IMR-90 (cell line): ENCODE data around the gene C3orf33. TPM values are rescaled to one million over a fixed set of nuclear protein-coding genes. Genes with fewer than 3 reads are reported as not detected.
"Not testable (repeated sequence)": the region's sequence is repeated elsewhere in the genome, so short reads cannot be mapped to it uniquely, and the experiment has no call there.

Source experiments
- ATAC-seq: fragments of 200-7000 bp; cut with Tn5 transposase; 2 replicates; pipeline ENCODE4 v1.9.1; 2020; ENCODE audit warnings: low read depth, mild to moderate bottlenecking, moderate library complexity
- BruUV-seq: library from RNA; stranded (reverse); fragments of 400-500 nt; replicated peaks from 2 replicates; lab custom pipeline; 2021; lab: Mats Ljungman, UMichigan
- CTCF ChIA-PET: fragments of 300-600 bp; formaldehyde crosslinking; extraction: SDS; loops from one replicate; lab custom pipeline; 2021; ENCODE audit warnings: antibody characterized with exemption; lab: Yijun Ruan, JAX
- POLR2A ChIA-PET: fragments of 300-600 bp; sonication (Branson Sonifier 250); formaldehyde crosslinking; loops from one replicate; lab custom pipeline; 2022; ENCODE audit warnings: antibody characterized with exemption; ENCODE audit not compliant: unreplicated experiment; lab: Charles Lee
- DNase-seq: peaks from one replicate; pipeline ENCODE4 v3.0.0; 2013
- H2AFZ ChIP-seq: replicated peaks from 2 replicates; pipeline ENCODE3; 2013; ENCODE audit warnings: low read length, mild to moderate bottlenecking; ENCODE audit not compliant: poor library complexity
- H2AK5ac ChIP-seq: 2 replicates; pipeline ENCODE4 v1.6.1; 2013; ENCODE audit warnings: low read depth, low read length, inconsistent platforms
- H2AK9ac ChIP-seq: replicated peaks from 2 replicates; pipeline ENCODE3; 2013; ENCODE audit warnings: mild to moderate bottlenecking, low read depth, low read length, moderate library complexity; ENCODE audit not compliant: poor library complexity
- H2BK120ac ChIP-seq: 2 replicates; pipeline ENCODE4 v1.6.1; 2013; ENCODE audit warnings: low read depth, low read length, inconsistent platforms
- H2BK15ac ChIP-seq: 3 replicates; pipeline ENCODE4 v1.6.1; 2013; ENCODE audit warnings: low read depth, low read length, inconsistent platforms
- H2BK20ac ChIP-seq: 2 replicates; pipeline ENCODE4 v1.6.1; 2013; ENCODE audit warnings: low read depth, mild to moderate bottlenecking, inconsistent platforms, low read length, moderate library complexity
- H2BK5ac ChIP-seq: 2 replicates; pipeline ENCODE4 v1.6.1; 2013; ENCODE audit warnings: mild to moderate bottlenecking, low read depth, low read length, inconsistent platforms; ENCODE audit not compliant: poor library complexity, severe bottlenecking
- H3K14ac ChIP-seq: replicated peaks from 2 replicates; pipeline ENCODE4 v1.6.1; 2013; ENCODE audit warnings: low read depth, low read length, inconsistent platforms
- H3K18ac ChIP-seq: 2 replicates; pipeline ENCODE4 v1.6.1; 2013; ENCODE audit warnings: low read depth, low read length, control low read depth
- H3K23ac ChIP-seq: 2 replicates; pipeline ENCODE4 v1.6.1; 2013; ENCODE audit warnings: low read depth, low read length, inconsistent platforms
- H3K27ac ChIP-seq: 2 replicates; pipeline ENCODE4 v1.5.1; 2013; ENCODE audit warnings: mild to moderate bottlenecking, control low read depth, low read length; ENCODE audit not compliant: insufficient read depth
- H3K27me3 ChIP-seq: 2 replicates; pipeline ENCODE4 v1.6.1; 2013; ENCODE audit warnings: low read length; ENCODE audit not compliant: control insufficient read depth, insufficient read depth
- H3K36me3 ChIP-seq: 2 replicates; pipeline ENCODE4 v1.6.1; 2013; ENCODE audit warnings: low read length, mixed read lengths; ENCODE audit not compliant: control insufficient read depth, insufficient read depth
- H3K4ac ChIP-seq: 2 replicates; pipeline ENCODE4 v1.6.1; 2013; ENCODE audit warnings: low read depth, low read length, inconsistent platforms
- H3K4me1 ChIP-seq: 2 replicates; pipeline ENCODE4 v1.6.1; 2013; ENCODE audit warnings: low read length, mixed read lengths; ENCODE audit not compliant: control insufficient read depth, insufficient read depth
- H3K4me2 ChIP-seq: 2 replicates; pipeline ENCODE4 v1.6.1; 2013; ENCODE audit warnings: low read depth, mild to moderate bottlenecking, control low read depth, low read length, moderate library complexity
- H3K4me3 ChIP-seq: 2 replicates; pipeline ENCODE4 v1.5.1; 2013; ENCODE audit warnings: low read depth, mild to moderate bottlenecking, control low read depth, low read length, moderate library complexity; ENCODE audit not compliant: insufficient read depth
- H3K56ac ChIP-seq: 2 replicates; pipeline ENCODE4 v1.6.1; 2013; ENCODE audit warnings: low read length, inconsistent platforms; ENCODE audit not compliant: insufficient read depth; ENCODE audit errors: extremely low read depth
- H3K79me1 ChIP-seq, 2 experiments: 2 replicates each; pipeline ENCODE4 v1.6.1; 2013; ENCODE audit warnings: low read length in 2 of 2, inconsistent platforms in 1 of 2, low read depth in 1 of 2
- H3K9ac ChIP-seq: 2 replicates; pipeline ENCODE4 v1.6.1; 2013; ENCODE audit warnings: low read depth, low read length, control low read depth
- H3K9me1 ChIP-seq: 2 replicates; pipeline ENCODE4 v1.6.1; 2013; ENCODE audit warnings: low read length, inconsistent platforms; ENCODE audit not compliant: insufficient read depth
- H3K9me3 ChIP-seq: 2 replicates; pipeline ENCODE4 v1.6.1; 2013; ENCODE audit warnings: low read length; ENCODE audit not compliant: control insufficient read depth, insufficient read depth
- H4K20me1 ChIP-seq: 2 replicates; pipeline ENCODE4 v1.6.1; 2013; ENCODE audit warnings: low read length, inconsistent platforms; ENCODE audit not compliant: insufficient read depth
- H4K5ac ChIP-seq: 2 replicates; pipeline ENCODE4 v1.6.1; 2013; ENCODE audit warnings: mild to moderate bottlenecking, low read depth, low read length, control low read depth
- H4K8ac ChIP-seq, 2 experiments: 2 replicates each; pipeline ENCODE4 v1.6.1; 2013; ENCODE audit warnings: low read depth in 2 of 2, low read length in 2 of 2, control low read depth in 1 of 2, inconsistent platforms in 1 of 2
- H4K91ac ChIP-seq: 2 replicates; pipeline ENCODE4 v1.6.1; 2013; ENCODE audit warnings: low read depth, low read length, inconsistent platforms; ENCODE audit not compliant: insufficient read depth
- ELK1 ChIP-seq: fragments of 150-350 bp; IDR thresholded peaks from 2 replicates; pipeline ENCODE4 v1.6.1; 2016; ENCODE audit warnings: low read depth, mild to moderate bottlenecking, low read length, moderate library complexity, borderline replicate concordance
- MXI1 ChIP-seq: IDR thresholded peaks from 2 replicates; pipeline ENCODE4 v1.6.1; 2012; ENCODE audit warnings: low read depth, mild to moderate bottlenecking, low read length, moderate library complexity, borderline replicate concordance
- POLR2A ChIP-seq: IDR thresholded peaks from 2 replicates; pipeline ENCODE4 v1.6.1; 2012; ENCODE audit warnings: mild to moderate bottlenecking, low read depth, low read length
- RCOR1 ChIP-seq: IDR thresholded peaks from 2 replicates; pipeline ENCODE4 v1.6.1; 2012; ENCODE audit warnings: mild to moderate bottlenecking, low read length, improper control_type of control experiment; ENCODE audit not compliant: insufficient replicate concordance
- RFX5 ChIP-seq: IDR thresholded peaks from 2 replicates; pipeline ENCODE4 v1.8.0; 2012; ENCODE audit warnings: low read depth, mild to moderate bottlenecking, low read length, moderate library complexity
- SMC3 ChIP-seq: fragments of 150-350 bp; IDR thresholded peaks from 2 replicates; pipeline ENCODE4 v1.6.1; 2016; ENCODE audit warnings: low read depth, mild to moderate bottlenecking, antibody characterized with exemption, low read length, moderate library complexity
- dilution Hi-C: fragments of 300-500 bp; cut with HindIII; formaldehyde crosslinking; loops from one replicate; pipeline ENCODE4 v1.14.3; 2018; ENCODE audit warnings: low sequenced_read_pairs; ENCODE audit not compliant: unreplicated experiment
- in situ Hi-C: fragments of 300-500 bp; cut with MboI; formaldehyde crosslinking; loops from 3 replicates; pipeline ENCODE4 v1.14.3; 2019; ENCODE audit warnings: low sequenced_read_pairs, inconsistent platforms, mixed read lengths
- intact Hi-C: fragments of 100-400 bp; cut with micrococcal nuclease; formaldehyde crosslinking; loops from 2 replicates; pipeline ENCODE4 v1.10.0; 2022
- polyA plus RNA-seq, 3 experiments: library from polyadenylated mRNA; depleted of rRNA; stranded (reverse); fragments of >200 nt; gene quantifications; 2 replicates each; pipeline ENCODE4 v1.2.3, GENCODE V29; 2012; ENCODE audit warnings: low replicate concordance in 1 of 3
- total RNA-seq: library from RNA; depleted of rRNA; stranded (reverse); fragments of >200 nt; gene quantifications from 2 replicates; pipeline ENCODE4 v1.2.3, GENCODE V29; 2012

Gene C3orf33
- total and polyA plus RNA-seq, 2 of the 4 experiments (the other 2 are of a cell fraction), result 0.72 to 1.2 TPM

GRCh38 chr3:155815030-155815545 is 9.0 kb upstream of the C3orf33 start:
- Histone ChIP-seq H3K4ac (no peak overlapping the region), H2AK9ac (no peak overlapping the region), H3K4me2 (no peak overlapping the region), H3K4me3 (no peak overlapping the region), H3K4me1 (no peaks in the 10 kb centered on the region), H2BK120ac (no peak overlapping the region), H3K27ac (no peak overlapping the region), H2BK5ac (no peak overlapping the region), H3K23ac (no peak overlapping the region), H3K9me1 (no peaks in the 10 kb centered on the region), H4K5ac (no peak overlapping the region), H2AFZ (no peak overlapping the region), H4K20me1 (no peaks in the 10 kb centered on the region), H3K14ac (no peak overlapping the region), H2BK15ac (no peak overlapping the region), H3K9ac (no peak overlapping the region), H2BK20ac (no peak overlapping the region), H3K79me1 (no peaks in the 10 kb centered on the region), H4K8ac (no peak overlapping the region), H3K36me3 (0 out of 2 replicates have a peak, but pooled peaks cover 2% of the 10 kb centered on the region), H3K27me3 (no peaks in the 10 kb centered on the region), H3K56ac (no peak overlapping the region), H4K91ac (no peak overlapping the region), H3K9me3 (no peaks in the 10 kb centered on the region), H3K18ac (no peak overlapping the region), H2AK5ac (no peak overlapping the region)
- no TSS peak for BruUV-seq
- ATAC-seq (no peak), DNase-seq (no peak)
- TF ChIP-seq RCOR1, result no peak
- TF ChIP-seq MXI1, result no peak
- TF ChIP-seq ELK1, result no peak
- TF ChIP-seq SMC3, result no peak
- TF ChIP-seq RFX5, result no peak
- no peak for TF ChIP-seq POLR2A
- intact Hi-C loops (no loop called here), dilution Hi-C loops (no loop called here), in situ Hi-C loops (no loop called here)
- CTCF ChIA-PET, result interaction anchor here (0.6 to 1.0 kb wide), 3 partner anchors 9 to 31 kb away, joined by 3 to 7 read pairs (median 4); partner anchors contain the start of gene C3orf33
- POLR2A ChIA-PET, result interaction anchor here (0.5 kb wide), 1 partner anchor 31 kb away, joined by 4 read pairs; no protein-coding TSS in a partner anchor

- H2BK20ac ChIP-seq, H2BK15ac ChIP-seq, H3K36me3 ChIP-seq, H3K18ac ChIP-seq, H3K4me3 ChIP-seq, H3K9me3 ChIP-seq, POLR2A ChIA-PET, H4K8ac ChIP-seq, H3K4ac ChIP-seq, H2AK9ac ChIP-seq, H3K23ac ChIP-seq, in situ Hi-C loops, H4K20me1 ChIP-seq, H4K5ac ChIP-seq, H3K56ac ChIP-seq, ATAC-seq, H2AK5ac ChIP-seq, H2AFZ ChIP-seq, H3K4me2 ChIP-seq, H3K27ac ChIP-seq, H3K27me3 ChIP-seq, H3K79me1 ChIP-seq, H3K14ac ChIP-seq, H2BK5ac ChIP-seq, H3K9me1 ChIP-seq, H3K4me1 ChIP-seq, dilution Hi-C loops, H3K9ac ChIP-seq, DNase-seq, CTCF ChIA-PET, H2BK120ac ChIP-seq, intact Hi-C loops, H4K91ac ChIP-seq, BruUV-seq: not testable (repeated sequence)
Measured at GRCh38 chr3:155813224-155813623, 7.1 kb upstream of the C3orf33 start.
